ENCODE results near the gene PHF20. TPM values are rescaled to one million over a fixed set of nuclear protein-coding genes. Genes with fewer than 3 reads are reported as not detected.

PHF20 gene
- total and polyA plus RNA-seq, 2 of the 8 experiments (the other 6 are each of a cell fraction or from before 2014, with no cell fraction given) = 25.6 to 70.1 TPM

- TF ChIP-seq, protein P1, sequence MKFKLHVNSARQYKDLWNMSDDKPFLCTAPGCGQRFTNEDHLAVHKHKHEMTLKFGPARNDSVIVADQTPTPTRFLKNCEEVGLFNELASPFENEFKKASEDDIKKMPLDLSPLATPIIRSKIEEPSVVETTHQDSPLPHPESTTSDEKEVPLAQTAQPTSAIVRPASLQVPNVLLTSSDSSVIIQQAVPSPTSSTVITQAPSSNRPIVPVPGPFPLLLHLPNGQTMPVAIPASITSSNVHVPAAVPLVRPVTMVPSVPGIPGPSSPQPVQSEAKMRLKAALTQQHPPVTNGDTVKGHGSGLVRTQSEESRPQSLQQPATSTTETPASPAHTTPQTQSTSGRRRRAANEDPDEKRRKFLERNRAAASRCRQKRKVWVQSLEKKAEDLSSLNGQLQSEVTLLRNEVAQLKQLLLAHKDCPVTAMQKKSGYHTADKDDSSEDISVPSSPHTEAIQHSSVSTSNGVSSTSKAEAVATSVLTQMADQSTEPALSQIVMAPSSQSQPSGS (IDR thresholded peaks at IDR 0.05; ENCODE audit: low read length) = no peak
- TF ChIP-seq CREB1 (IDR thresholded peaks at IDR 0.05) = no peak
- no peak for TF ChIP-seq PHF8 (conservative IDR thresholded peaks at IDR 0.05; ENCODE audit: low read depth, low read length)
- TF ChIP-seq FOSL1 (IDR thresholded peaks at IDR 0.05; ENCODE audit: insufficient read depth, low read depth, low read length) = no peak
These were observed 1.4 kb downstream of the PHF20 start (continued) for GRCh38 chr20:35773154-35773751.
